Measurements from ENCODE around the gene SLC22A31.

GRCh38 chr16:89171216-89172170 lies 28.8 kb downstream of the SLC22A31 start, which contains the start of gene CDH15:
- TF ChIP-seq CREB5 (CRISPR knock-in tag; IDR thresholded peaks at IDR 0.05; ENCODE audit: low read depth) (no peak), TOX (CRISPR knock-in tag; IDR thresholded peaks at IDR 0.05; ENCODE audit: borderline replicate concordance) (no peak)
